NT2/D1 (cell line): ENCODE measurements around the gene TIAM2.

Experiments
- DNase-seq: peaks from one replicate; pipeline ENCODE4 v3.0.0-alpha.2; 2011; ENCODE audit warnings: low read depth, low spot score
- H3K27me3 ChIP-seq: 2 replicates; pipeline ENCODE4 v1.6.0; 2011; ENCODE audit warnings: mild to moderate bottlenecking; ENCODE audit not compliant: insufficient read length, insufficient read depth
- H3K36me3 ChIP-seq: 2 replicates; pipeline ENCODE4 v1.6.1; 2011; ENCODE audit warnings: mild to moderate bottlenecking, low read length, mixed read lengths; ENCODE audit not compliant: insufficient read depth, insufficient read length
- H3K4me1 ChIP-seq: 2 replicates; pipeline ENCODE4 v1.5.1; 2011; ENCODE audit not compliant: insufficient read depth, insufficient read length
- H3K4me3 ChIP-seq: 2 replicates; pipeline ENCODE4 v1.5.1; 2011; ENCODE audit warnings: low read depth; ENCODE audit not compliant: insufficient read length
- H3K9ac ChIP-seq: 2 replicates; pipeline ENCODE4 v1.6.0; 2011; ENCODE audit warnings: low read depth; ENCODE audit not compliant: insufficient read length
- H3K9me3 ChIP-seq: 2 replicates; pipeline ENCODE4 v1.5.1; 2011; ENCODE audit warnings: mild to moderate bottlenecking, low read length; ENCODE audit not compliant: insufficient read depth
- SUZ12 ChIP-seq: IDR thresholded peaks from 2 replicates; pipeline ENCODE4 v1.6.1; 2011; ENCODE audit not compliant: insufficient read length, insufficient read depth; ENCODE audit errors: extremely low read depth
- YY1 ChIP-seq: IDR thresholded peaks from 2 replicates; pipeline ENCODE4 v1.6.1; 2011; ENCODE audit not compliant: insufficient read length, insufficient read depth
- ZNF274 ChIP-seq: IDR thresholded peaks from 2 replicates; pipeline ENCODE4 v1.6.1; 2011; ENCODE audit warnings: mild to moderate bottlenecking, low read depth, low read length

The TIAM2 gene

DNA sequence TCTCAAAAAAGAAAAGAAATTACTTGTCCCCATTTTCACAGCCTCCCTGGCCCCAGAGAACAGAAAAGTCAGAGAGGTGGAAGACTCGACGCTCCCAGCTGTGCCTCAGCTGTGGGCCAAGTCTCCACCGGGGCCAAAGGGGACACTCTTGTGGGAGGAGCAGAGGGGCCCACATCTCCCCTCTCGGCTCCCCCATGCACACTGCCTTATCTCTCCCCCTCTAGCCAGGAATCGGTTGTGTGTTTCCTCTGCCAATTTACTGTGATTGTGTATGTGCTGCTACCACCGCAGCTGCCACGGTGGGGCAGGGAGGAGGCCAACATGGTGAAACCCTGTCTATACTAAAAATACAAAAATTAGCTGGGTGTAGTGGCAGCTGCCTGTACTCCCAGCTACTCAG is 8.4 kb downstream of the TIAM2 start:
- TF ChIP-seq SUZ12 (no peak), ZNF274 (no peak), YY1 (no peak)
- H3K4me1 ChIP-seq: no peaks in the 10 kb centered on the region
- no peaks in the 10 kb centered on the region for H3K9me3 ChIP-seq
- no peaks in the 10 kb centered on the region for H3K36me3 ChIP-seq
- DNase-seq: no peak
- no peak overlapping the region for H3K9ac ChIP-seq
- no peak overlapping the region for H3K4me3 ChIP-seq
- H3K27me3 ChIP-seq: no peaks in the 10 kb centered on the region

DNA sequence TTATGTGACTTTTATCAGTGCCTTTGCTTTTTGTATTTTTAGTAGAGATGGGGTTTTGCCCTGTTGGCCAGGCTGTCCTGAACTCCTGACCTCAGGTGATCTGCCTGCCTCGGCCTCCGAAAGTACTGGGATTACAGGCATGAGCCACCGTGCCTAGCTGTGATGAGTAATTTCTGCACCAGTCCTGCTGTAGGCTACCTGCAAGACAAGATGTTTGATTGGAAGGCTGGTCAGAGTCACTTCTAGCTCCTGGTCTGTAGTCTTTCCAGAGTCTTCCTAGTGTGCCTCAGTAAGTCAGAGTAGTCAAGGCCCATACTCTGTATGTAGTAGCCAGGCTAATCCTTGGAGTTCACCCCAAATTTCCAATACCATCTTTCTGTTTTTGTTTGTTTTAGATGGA is 8.9 kb downstream of the TIAM2 start:
- no peak overlapping the region for H3K4me3 ChIP-seq
- no peaks in the 10 kb centered on the region for H3K9me3 ChIP-seq
- DNase-seq: no peak
- TF ChIP-seq ZNF274 (no peak), SUZ12 (no peak), YY1 (no peak)
- no peak overlapping the region for H3K9ac ChIP-seq
- H3K27me3 ChIP-seq: no peaks in the 10 kb centered on the region
- no peaks in the 10 kb centered on the region for H3K36me3 ChIP-seq
- peaks cover under 1% of the 10 kb centered on the region for H3K4me1 ChIP-seq

DNA sequence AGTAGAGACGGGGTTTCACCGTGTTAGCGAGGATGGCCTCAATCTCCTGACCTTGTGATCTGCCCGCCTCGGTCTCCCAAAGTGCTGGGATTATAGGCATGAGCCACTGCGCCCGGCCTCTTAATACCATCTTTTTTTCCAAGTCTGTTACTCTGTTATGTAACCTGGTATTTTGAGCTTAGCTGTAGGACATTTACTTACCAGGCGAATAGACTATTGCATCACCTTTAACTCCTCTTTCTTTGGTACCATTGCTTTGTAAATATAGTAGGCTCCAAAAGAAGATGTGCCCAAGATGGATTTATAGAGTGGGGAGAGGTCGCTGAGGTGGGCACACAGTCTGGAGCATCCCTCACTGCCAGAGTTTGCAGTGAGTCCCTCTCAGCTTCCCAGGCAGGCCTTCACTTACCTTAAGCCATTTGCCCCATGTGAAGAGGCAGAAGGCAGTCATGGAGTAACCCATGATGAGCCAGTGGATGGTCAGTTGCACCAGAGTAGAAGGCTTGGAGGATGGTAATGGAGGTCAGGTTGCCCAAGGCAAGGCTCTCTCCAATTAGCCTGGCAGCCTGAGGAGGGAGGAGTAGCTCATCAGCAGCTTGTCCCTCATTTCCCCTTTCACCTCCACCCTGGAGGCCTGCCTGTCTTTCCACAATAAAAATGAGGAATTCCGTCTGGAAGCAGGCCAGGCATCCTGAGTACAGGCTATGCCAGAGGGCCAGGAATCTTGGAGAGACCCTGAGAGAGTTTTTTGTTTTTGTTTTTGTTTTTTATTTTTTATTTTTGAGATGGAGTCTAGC is 9.7 kb downstream of the TIAM2 start:
- no peak for DNase-seq
- Histone ChIP-seq H3K9me3 (no peaks in the 10 kb centered on the region), H3K9ac (no peak overlapping the region), H3K27me3 (no peaks in the 10 kb centered on the region), H3K4me3 (no peak overlapping the region), H3K4me1 (peaks cover 2% of the 10 kb centered on the region), H3K36me3 (no peaks in the 10 kb centered on the region)
- TF ChIP-seq SUZ12: no peak
- TF ChIP-seq ZNF274: no peak
- no peak for TF ChIP-seq YY1

DNA sequence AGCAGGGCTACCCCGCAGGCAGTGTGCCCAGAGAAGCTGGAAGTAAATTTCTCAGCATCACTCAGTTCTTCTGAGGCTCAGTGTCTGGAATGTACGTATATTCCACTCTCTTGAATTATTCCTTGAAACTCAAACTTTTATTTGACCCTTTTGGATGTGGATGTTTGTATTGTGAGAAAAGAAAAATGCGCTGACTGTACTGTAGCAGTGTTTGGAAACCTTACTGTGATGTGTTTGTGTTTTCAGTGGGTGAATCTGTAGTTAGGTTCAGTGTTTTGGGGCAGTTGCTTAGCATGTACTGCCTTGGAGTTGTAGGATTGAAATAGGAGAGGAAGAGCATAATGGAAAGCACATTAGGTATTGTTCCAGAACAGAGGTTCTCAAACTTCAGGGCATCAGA is 13.5 kb downstream of the TIAM2 start:
- H3K4me1 ChIP-seq: peaks cover 2% of the 10 kb centered on the region
- no peaks in the 10 kb centered on the region for H3K27me3 ChIP-seq
- H3K36me3 ChIP-seq: no peaks in the 10 kb centered on the region
- no peak for DNase-seq
- no peaks in the 10 kb centered on the region for H3K9me3 ChIP-seq
- H3K9ac ChIP-seq: no peak overlapping the region
- H3K4me3 ChIP-seq: no peak overlapping the region
- TF ChIP-seq ZNF274 (no peak), YY1 (no peak), SUZ12 (no peak)

DNA sequence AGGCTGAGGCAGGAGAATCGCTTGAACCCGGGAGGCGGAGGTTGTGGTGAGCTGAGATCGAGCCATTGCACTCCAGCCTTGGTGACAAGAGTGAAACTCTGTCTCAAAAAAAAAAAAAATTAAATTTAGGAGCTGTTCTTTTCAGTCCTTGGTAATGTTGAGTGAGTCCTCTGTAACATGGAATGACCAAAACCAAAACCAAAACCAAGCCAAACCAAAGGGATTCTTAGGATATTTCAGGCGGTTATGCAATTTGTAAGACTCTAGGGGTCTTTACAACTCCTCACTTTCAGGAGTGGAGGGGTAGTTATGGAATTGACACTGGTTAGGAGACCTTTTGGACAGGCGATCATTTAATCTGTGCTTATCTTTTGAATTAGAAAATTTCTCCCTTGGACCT is 15.8 kb downstream of the TIAM2 start:
- Histone ChIP-seq H3K9ac (no peak overlapping the region), H3K9me3 (no peaks in the 10 kb centered on the region), H3K27me3 (no peaks in the 10 kb centered on the region), H3K4me3 (no peak overlapping the region), H3K4me1 (peaks cover 8% of the 10 kb centered on the region), H3K36me3 (no peaks in the 10 kb centered on the region)
- no peak for TF ChIP-seq YY1
- TF ChIP-seq SUZ12: no peak
- DNase-seq: no peak

DNA sequence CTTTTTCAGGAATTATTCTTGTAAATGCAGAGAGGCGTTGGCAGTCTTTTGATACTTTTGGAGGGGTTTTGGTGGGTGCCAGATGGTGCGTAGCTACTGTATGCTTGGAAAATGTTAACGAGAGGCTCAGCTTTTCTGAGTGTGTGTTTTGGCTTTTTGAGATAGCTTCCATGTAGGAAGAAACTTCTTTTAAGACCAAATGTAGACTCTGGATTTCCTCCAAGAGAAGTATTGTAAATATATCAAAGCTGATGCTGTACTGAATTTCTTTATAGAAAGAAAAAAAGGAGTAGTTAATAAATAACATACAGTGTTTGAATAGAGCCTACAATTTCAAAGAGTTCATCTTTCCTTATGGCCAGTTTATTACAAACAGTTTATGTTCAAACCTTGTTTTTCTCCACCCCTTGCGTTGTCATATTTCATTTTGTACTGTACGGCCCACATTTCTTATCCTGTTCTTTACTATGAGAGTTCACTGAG is 16.7 kb downstream of the TIAM2 start:
- Histone ChIP-seq H3K36me3 (no peaks in the 10 kb centered on the region), H3K9ac (no peak overlapping the region), H3K9me3 (no peaks in the 10 kb centered on the region), H3K4me3 (no peak overlapping the region), H3K4me1 (peaks cover 8% of the 10 kb centered on the region), H3K27me3 (no peaks in the 10 kb centered on the region)
- no peak for TF ChIP-seq YY1
- no peak for TF ChIP-seq ZNF274
- no peak for TF ChIP-seq SUZ12
- no peak for DNase-seq

GRCh38 chr6:155013457-155013876 is 18.4 kb downstream of the TIAM2 start:
- TF ChIP-seq ZNF274 (no peak), SUZ12 (no peak), YY1 (no peak)
- Histone ChIP-seq H3K9me3 (no peaks in the 10 kb centered on the region), H3K9ac (no peak overlapping the region), H3K4me3 (no peak overlapping the region), H3K36me3 (no peaks in the 10 kb centered on the region), H3K27me3 (no peaks in the 10 kb centered on the region), H3K4me1 (peaks cover 8% of the 10 kb centered on the region)
- DNase-seq: no peak
